ENCODE results near the gene GGCX.

GRCh38 chr2:85547859-85548607 lies 13.3 kb downstream of the GGCX start:
- no peak for TF ChIP-seq CTCF (IDR thresholded peaks at IDR 0.05; ENCODE audit: insufficient read depth, low read length)
- TF ChIP-seq POLR2AphosphoS5 (IDR thresholded peaks at IDR 0.05; ENCODE audit: low read depth) = peak; percentile 40; the same call in 1 of the 2 replicates
- TF ChIP-seq REST (IDR thresholded peaks at IDR 0.05; ENCODE audit: insufficient replicate concordance, low read depth) = no peak
- TF ChIP-seq GABPA (IDR thresholded peaks at IDR 0.05; ENCODE audit: low read depth) = no peak

Data from HL-60 (cell line).